WTC11 (cell line): ENCODE data around the gene USP10.

Experiments
- TF ChIP-seq, protein P1 (sequence below): sonication (generic); formaldehyde crosslinking; IDR thresholded peaks from 2 replicates; pipeline ENCODE4 v1.8.1; 2022; ENCODE audit warnings: low read depth, missing genetic modification reagents, borderline replicate concordance
- TF ChIP-seq, protein P2 (sequence below): sonication (generic); formaldehyde crosslinking; IDR thresholded peaks from 2 replicates; pipeline ENCODE4 v1.8.0; 2022; ENCODE audit warnings: mild to moderate bottlenecking, missing genetic modification reagents
- TF ChIP-seq, protein P3 (sequence below): fragments of 200-600 bp; IDR thresholded peaks from 2 replicates; pipeline ENCODE4 v1.8.0; 2022; ENCODE audit warnings: antibody characterized with exemption

DNA sequence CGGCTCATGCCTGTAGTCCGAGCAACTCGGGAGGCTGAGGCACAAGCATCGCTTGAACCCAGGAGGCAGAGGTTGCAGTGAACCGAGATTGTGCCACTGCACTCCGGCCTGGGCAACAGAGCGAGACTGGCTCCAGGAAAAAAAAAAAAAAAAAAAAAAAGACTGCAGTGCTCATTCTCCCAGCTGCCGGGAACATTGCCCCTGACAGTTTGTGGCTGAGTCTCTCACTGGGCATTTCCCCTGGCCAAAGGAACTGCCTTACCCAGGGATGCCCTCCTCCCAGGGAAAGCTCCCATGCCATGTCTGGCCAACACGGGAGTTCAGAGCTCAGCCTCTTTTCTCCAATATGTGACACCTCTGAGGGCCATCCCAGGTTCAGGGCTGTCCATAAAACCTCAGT is 21.3 kb upstream of the USP10 start:
- TF ChIP-seq, protein P1, sequence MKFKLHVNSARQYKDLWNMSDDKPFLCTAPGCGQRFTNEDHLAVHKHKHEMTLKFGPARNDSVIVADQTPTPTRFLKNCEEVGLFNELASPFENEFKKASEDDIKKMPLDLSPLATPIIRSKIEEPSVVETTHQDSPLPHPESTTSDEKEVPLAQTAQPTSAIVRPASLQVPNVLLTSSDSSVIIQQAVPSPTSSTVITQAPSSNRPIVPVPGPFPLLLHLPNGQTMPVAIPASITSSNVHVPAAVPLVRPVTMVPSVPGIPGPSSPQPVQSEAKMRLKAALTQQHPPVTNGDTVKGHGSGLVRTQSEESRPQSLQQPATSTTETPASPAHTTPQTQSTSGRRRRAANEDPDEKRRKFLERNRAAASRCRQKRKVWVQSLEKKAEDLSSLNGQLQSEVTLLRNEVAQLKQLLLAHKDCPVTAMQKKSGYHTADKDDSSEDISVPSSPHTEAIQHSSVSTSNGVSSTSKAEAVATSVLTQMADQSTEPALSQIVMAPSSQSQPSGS (CRISPR knock-in tag) = no peak
- TF ChIP-seq, protein P2, sequence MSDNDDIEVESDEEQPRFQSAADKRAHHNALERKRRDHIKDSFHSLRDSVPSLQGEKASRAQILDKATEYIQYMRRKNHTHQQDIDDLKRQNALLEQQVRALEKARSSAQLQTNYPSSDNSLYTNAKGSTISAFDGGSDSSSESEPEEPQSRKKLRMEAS (CRISPR knock-in tag) = no peak
- TF ChIP-seq, protein P3, sequence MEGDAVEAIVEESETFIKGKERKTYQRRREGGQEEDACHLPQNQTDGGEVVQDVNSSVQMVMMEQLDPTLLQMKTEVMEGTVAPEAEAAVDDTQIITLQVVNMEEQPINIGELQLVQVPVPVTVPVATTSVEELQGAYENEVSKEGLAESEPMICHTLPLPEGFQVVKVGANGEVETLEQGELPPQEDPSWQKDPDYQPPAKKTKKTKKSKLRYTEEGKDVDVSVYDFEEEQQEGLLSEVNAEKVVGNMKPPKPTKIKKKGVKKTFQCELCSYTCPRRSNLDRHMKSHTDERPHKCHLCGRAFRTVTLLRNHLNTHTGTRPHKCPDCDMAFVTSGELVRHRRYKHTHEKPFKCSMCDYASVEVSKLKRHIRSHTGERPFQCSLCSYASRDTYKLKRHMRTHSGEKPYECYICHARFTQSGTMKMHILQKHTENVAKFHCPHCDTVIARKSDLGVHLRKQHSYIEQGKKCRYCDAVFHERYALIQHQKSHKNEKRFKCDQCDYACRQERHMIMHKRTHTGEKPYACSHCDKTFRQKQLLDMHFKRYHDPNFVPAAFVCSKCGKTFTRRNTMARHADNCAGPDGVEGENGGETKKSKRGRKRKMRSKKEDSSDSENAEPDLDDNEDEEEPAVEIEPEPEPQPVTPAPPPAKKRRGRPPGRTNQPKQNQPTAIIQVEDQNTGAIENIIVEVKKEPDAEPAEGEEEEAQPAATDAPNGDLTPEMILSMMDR = no peak
